T-helper 9 cell (primary cell): ENCODE data around the gene IFNA8.
"Not testable (repeated sequence)": the region's sequence is repeated elsewhere in the genome, so short reads cannot be mapped to it uniquely, and the experiment has no call there.

Experiments used
- DNase-seq: peaks from one replicate; pipeline ENCODE4 v3.0.0-alpha.2; 2020

The IFNA8 gene

DNA sequence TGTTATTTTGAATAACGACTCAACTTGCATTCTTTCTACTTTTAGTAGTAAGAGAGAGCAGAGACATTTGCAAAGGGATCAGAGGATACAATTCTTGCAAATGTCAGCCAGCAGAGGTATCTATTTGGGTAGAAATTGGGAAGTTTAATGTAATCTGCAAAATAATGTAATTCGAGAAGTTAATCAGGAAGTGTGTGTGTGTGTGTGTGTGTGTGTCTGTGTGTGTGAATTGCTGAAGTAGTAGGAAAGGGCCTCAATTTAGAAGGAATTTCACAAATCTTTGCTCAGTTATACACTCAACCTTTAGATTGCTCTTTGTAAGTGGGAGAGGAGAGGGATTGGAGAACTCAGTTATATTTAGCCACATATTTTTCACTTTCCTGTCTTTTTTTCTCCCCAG lies 20.3 kb downstream of the IFNA8 start:
- DNase-seq = no peak

DNA sequence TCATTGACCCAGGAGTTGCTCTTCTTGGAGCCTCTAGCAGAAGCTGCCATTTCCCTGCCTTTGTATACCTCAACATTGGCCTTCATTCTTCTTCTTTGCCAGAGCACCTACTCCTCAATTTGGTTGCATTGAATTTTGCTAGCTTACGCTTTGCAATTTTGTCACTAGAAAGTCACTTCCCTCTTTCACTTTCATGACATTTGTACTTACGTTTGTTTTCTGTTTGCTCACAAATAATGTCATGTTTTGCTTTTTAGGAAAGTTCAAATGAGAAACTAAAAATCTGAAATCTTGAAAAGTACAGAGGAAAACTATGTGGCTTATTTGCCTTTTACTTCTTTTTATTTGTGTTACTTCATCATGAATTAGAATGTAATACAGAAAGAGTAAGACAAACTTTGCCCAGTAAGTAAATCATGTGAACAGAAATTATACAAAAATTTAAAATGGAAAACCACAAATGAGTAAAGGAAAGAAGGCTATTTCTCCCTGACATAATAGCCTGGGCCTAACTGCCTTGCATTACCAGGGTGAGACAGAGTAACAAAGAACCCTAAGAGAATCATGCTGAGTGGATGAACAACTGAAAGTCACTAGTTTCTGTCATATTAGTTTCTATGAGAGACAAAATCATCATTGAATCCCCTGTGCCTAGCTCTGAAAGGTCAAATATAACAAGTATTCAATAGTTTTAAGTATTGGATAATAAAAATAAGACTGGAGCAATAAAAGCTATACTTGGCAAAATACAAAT lies 23.9 kb downstream of the IFNA8 start:
- DNase-seq = no peak

DNA sequence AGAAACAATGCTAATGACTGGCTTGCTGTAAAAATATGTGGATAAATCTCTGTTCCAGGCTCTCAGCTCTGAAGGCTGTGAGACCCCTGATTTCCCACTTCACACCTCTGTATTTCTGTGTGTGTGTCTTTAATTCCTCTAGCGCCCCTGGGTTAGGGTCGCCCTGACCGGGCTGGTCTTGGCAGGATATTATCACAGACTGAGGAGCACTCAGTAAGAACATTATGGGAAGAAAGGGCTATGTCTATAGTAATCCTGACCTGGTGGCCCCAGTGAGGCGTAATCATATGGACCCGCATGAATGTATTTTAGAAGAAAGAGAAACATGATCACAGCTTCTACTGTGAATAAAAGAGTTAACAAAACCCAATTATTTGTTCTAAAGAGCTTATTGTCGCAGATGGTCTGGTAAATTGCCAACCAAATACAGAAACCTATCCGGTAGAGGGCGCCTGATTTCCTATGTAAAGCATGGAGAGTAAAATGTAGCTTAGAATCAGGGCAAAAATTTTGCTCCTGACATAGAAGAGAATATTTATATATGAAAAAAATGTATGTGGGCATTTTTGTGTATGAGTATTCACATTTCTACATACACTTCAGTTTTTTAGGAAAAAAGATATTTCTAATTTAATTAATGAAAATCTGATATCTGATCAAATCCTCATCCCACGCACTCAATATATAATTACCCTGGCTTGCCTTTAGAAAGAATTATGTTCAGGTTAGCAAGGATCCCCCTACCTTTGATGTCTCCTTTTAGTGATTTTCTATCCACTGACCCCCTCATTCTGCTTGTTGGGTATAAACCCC lies 25.5 kb downstream of the IFNA8 start:
- peak; percentile 20 for DNase-seq

DNA sequence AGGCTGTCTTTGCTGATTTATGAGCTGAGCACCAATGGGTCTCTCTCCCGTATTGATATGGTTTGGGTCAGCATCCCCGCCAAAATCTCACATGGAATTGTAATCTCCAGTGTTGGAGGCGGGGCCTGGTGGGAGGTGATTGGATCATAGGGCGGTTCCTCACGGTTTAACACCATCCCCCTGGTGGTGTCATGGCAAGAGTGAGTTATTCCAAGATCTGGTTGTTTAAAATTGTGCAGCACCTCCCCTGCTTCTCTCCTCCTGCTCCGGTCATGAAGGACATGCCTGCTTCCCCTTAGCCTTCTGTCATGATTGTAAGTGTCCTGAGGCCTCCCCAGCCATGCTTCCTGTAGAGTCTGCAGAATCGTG lies 26.1 kb downstream of the IFNA8 start:
- DNase-seq = not testable (repeated sequence)

DNA sequence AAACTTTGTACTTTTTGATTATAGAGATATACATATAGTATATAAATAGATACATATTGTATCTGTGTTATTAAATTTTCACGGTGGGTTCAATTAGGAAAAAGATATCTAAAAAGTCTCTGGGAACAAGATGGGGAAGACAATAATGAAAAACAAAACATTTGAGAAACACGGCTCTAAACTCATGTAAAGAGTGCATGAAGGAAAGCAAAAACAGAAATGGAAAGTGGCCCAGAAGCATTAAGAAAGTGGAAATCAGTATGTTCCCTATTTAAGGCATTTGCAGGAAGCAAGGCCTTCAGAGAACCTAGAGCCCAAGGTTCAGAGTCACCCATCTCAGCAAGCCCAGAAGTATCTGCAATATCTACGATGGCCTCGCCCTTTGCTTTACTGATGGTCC lies 31.2 kb downstream of the IFNA8 start, which contains the start of gene IFNA1:
TSS of gene IFNA1 (plus strand) at position 301 of the 400 bp plus-strand sequence. CDS start at position 370, 69 bp downstream.
- no peak for DNase-seq

DNA sequence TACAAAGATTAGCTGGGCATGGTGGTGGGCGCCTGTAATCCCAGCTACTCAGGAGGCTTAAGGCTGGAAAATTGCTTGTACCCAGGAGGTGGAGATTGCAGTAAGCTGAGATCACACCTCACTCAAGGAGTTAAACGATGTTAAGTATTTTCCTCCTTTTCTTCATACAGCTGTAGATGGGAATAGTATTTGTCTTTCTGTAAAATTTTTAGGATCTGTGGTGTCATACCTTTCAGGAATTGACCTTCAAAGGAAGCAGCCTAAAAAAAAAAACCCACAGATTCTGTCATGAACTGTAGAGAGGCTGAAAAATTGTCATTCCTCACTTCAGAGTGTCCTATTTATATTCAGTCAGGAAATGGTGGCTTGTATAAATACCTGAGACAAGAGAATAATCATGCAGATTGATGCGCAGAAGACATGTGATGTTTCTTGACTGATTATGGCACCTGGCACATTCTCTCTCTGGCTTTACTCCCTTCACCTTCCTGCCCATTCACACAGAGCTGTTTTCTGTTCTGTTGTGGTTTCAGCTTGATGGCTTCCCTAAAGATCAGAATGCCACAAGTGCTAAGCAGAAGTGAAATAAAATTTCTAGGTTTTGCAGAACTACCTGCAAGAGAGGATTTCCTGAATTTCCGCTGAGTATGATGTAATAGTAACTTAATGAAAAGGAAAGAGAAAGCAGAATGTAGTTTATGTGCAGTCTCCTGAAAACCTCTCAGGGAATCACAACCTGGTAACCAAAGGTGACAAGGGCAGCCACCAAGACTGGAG lies 35.1 kb downstream of the IFNA8 start:
- DNase-seq = no peak

DNA sequence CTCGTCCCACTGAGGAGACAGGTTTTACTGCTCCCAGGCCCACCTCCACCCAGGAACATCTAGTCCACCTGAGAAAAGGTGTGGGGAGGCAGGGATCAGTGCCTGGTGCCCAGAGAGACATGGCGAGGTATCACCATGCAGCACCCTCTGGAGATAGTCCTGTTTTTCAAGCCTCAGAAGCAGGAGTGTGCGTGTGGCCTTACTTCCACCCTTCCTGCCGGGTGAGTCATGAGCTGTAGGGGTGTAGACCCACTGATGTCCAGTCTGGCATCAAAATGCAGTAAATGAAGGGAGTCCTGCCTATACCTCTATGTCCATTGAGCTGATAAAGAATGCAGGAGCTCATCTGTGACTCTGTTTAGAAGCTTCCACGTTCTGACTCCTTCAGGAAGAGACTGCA lies 40.4 kb downstream of the IFNA8 start:
- DNase-seq = not testable (repeated sequence)

DNA sequence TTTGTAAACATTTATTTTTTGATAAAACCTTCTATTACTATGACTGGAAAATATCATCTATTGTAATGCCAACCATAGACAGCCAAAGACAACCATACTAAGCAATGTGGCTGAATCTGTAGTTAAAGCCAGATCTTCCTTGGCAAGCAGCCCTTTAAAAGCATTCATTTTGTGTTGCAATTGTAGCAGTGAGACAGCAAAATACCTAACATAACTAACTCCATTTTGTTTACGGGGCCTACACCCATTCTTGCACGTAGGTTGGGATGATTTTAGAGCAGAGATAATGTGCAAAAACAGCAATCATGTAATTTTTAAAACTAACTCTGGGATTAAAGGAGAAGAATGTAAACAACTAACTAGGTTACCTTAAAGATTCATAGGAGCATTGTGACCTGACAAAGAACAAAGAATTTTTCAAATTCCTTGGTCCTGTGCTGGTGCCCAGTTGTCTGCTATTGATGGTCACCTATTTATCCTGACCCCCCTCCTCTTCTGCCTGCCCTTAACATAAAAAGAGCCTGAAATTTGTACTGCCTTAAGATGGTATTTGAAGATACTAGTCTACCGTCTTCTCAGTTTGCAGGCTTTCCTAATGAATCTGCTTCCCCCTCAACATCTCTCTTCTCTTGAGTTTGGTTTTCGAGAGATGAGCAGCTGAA lies 41.9 kb downstream of the IFNA8 start:
- no peak for DNase-seq

DNA sequence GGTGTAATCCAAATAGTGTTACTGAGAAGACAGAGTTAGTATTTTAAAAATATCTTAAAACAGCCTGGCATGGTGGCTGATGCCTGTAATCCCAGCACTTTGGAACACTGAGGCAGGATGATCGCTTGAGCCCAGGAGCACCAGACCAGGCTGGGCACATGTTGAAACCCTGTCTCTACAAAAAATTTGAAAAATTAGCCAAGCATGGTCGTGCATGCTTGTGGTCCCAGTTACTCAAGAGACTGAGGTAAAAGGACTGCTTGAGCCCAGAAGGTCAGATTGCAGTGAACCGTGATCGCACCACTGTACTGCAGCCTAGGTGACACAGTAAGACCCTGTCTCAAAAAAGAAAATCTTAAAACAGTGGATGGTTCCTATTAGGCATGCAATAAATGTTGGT lies 43.8 kb downstream of the IFNA8 start:
- no peak for DNase-seq

DNA sequence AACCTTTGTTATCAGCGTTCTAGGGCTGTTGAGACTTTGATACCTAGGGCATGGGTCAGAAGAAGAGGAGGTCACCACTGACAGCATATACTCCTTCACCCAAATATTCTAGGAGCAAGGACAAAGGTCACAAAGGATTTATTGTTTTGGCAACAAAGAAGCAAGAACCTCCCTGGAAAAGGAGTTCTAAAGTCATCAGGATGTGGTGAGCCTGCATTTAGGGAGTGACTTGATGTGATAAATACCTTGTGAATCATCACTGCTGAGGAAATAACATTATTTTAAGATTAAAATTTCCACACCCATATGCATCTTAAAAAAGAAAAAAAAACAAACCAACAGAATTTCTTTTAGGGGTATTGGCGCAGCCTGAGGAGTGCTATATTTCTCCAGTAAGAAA lies 45.2 kb downstream of the IFNA8 start:
- DNase-seq = no peak

DNA sequence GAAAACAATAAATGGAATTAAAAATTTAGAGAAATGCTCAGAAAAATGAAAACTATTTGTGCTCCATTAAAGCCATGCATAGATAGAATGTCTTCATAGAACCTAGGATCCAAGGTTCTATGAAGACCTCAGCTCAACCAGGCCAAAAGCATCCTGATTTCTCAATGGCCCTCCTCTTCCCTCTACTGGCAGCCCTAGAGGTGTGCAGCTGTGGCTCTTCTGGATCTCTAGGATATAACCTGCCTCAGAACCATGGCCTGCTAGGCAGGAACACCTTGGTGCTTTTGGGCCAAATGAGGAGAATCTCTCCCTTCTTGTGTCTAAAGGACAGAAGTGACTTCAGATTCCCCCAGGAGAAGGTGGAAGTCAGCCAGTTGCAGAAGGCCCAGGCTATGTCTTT lies 46.4 kb downstream of the IFNA8 start:
- DNase-seq = no peak
